Measurements from ENCODE around the gene CPA1. TPM values are rescaled to one million over a fixed set of nuclear protein-coding genes. Genes with fewer than 3 reads are reported as not detected.

The CPA1 gene
- total and polyA plus RNA-seq, 2 of the 13 experiments (the other 11 are each of a cell fraction or from before 2014, with no cell fraction given) = 0.20 to 0.58 TPM

- intact Hi-C loops (cut with micrococcal nuclease; ENCODE audit: unreplicated experiment) (no loop called here), in situ Hi-C loops (cut with HindIII; ENCODE audit: extremely low pct_ligation_motif_present, low pct_unique_long_range_greater_than_20kb) (no loop called here)
- H4K20me1 ChIP-seq (ENCODE audit: insufficient read depth, low read length) = no peaks in the 10 kb centered on the region
- no peaks in the 10 kb centered on the region; a peak in 1 of 5 replicates for H3K27me3 ChIP-seq (ENCODE audit: control insufficient read depth in 1 of 2, insufficient read depth in 2 of 2, low read length in 2 of 2)
- no peak overlapping the region for H3K4me2 ChIP-seq (ENCODE audit: low read depth, low read length)
- H3K79me2 ChIP-seq (ENCODE audit: insufficient read depth, low read length) = no peaks in the 10 kb centered on the region
- no peaks in the 10 kb centered on the region for H3K9me3 ChIP-seq (ENCODE audit: low read length)
- H2AFZ ChIP-seq (ENCODE audit: low read length) = no peak overlapping the region
- no peak overlapping the region for H3K9ac ChIP-seq (ENCODE audit: insufficient read depth, low read depth, low read length)
- FAIRE-seq (no peak), ATAC-seq (no peak), DNase-seq (ENCODE audit: low spot score) (no peak)
- POLR2A ChIA-PET = no interaction called here
- H3K4me1 ChIP-seq (ENCODE audit: insufficient read depth, low read length) = no peaks in the 10 kb centered on the region
- CTCF ChIA-PET (ENCODE audit: low intra/inter-chr PET ratio, low total read pairs) = no interaction called here
- H3K27ac ChIP-seq (ENCODE audit: extremely low read length, insufficient read depth, low read length) = no peak overlapping the region
- no peaks in the 10 kb centered on the region for H3K36me3 ChIP-seq (replicated peaks in 1 of 2; ENCODE audit: control insufficient read depth in 1 of 2, insufficient read depth in 2 of 2, low read length in 2 of 2)
- no peak overlapping the region for H3K4me3 ChIP-seq (replicated peaks in 1 of 3; ENCODE audit: insufficient read depth in 1 of 3, low read depth in 2 of 3, low read length in 3 of 3)
- TF ChIP-seq ZNF264 (CRISPR knock-in tag; IDR thresholded peaks at IDR 0.05) (no peak), ZNF7 (CRISPR knock-in tag; IDR thresholded peaks at IDR 0.05) (no peak), ZNF614 (CRISPR knock-in tag; IDR thresholded peaks at IDR 0.05; ENCODE audit: borderline replicate concordance) (no peak), ZNF224 (CRISPR knock-in tag; IDR thresholded peaks at IDR 0.05) (no peak), SALL1 (CRISPR knock-in tag; IDR thresholded peaks at IDR 0.05) (no peak), ZBTB1 (CRISPR knock-in tag; IDR thresholded peaks at IDR 0.05; ENCODE audit: borderline replicate concordance) (no peak), ZNF776 (CRISPR knock-in tag; IDR thresholded peaks at IDR 0.05) (no peak), SOX6 (IDR thresholded peaks at IDR 0.05) (no peak), SOX6 (CRISPR knock-in tag; IDR thresholded peaks at IDR 0.05) (no peak), FOXC1 (CRISPR knock-in tag; IDR thresholded peaks at IDR 0.05; ENCODE audit: borderline replicate concordance) (no peak), SAP130 (CRISPR knock-in tag; IDR thresholded peaks at IDR 0.05; ENCODE audit: low read depth) (no peak), ZFP90 (CRISPR knock-in tag; IDR thresholded peaks at IDR 0.05; ENCODE audit: borderline replicate concordance) (no peak), ZBTB7B (CRISPR knock-in tag; IDR thresholded peaks at IDR 0.05) (no peak)
- TF ChIP-seq, protein P1, sequence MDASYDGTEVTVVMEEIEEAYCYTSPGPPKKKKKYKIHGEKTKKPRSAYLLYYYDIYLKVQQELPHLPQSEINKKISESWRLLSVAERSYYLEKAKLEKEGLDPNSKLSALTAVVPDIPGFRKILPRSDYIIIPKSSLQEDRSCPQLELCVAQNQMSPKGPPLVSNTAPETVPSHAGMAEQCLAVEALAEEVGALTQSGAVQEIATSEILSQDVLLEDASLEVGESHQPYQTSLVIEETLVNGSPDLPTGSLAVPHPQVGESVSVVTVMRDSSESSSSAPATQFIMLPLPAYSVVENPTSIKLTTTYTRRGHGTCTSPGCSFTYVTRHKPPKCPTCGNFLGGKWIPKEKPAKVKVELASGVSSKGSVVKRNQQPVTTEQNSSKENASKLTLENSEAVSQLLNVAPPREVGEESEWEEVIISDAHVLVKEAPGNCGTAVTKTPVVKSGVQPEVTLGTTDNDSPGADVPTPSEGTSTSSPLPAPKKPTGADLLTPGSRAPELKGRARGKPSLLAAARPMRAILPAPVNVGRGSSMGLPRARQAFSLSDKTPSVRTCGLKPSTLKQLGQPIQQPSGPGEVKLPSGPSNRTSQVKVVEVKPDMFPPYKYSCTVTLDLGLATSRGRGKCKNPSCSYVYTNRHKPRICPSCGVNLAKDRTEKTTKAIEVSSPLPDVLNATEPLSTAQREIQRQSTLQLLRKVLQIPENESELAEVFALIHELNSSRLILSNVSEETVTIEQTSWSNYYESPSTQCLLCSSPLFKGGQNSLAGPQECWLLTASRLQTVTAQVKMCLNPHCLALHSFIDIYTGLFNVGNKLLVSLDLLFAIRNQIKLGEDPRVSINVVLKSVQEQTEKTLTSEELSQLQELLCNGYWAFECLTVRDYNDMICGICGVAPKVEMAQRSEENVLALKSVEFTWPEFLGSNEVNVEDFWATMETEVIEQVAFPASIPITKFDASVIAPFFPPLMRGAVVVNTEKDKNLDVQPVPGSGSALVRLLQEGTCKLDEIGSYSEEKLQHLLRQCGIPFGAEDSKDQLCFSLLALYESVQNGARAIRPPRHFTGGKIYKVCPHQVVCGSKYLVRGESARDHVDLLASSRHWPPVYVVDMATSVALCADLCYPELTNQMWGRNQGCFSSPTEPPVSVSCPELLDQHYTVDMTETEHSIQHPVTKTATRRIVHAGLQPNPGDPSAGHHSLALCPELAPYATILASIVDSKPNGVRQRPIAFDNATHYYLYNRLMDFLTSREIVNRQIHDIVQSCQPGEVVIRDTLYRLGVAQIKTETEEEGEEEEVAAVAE (CRISPR knock-in tag; IDR thresholded peaks at IDR 0.05; ENCODE audit: borderline replicate concordance) = no peak
- BruUV-seq (replicated peaks) = no TSS peak
- WGBS (ENCODE audit: low lambda C conversion rate) = 62% methylated on average over 3 of the region's 3 CpGs
Measured at GRCh38 chr7:130338233-130338632, 42.1 kb upstream of the CPA1 start.
